ENCODE results near the gene SYP.

SYP gene

DNA sequence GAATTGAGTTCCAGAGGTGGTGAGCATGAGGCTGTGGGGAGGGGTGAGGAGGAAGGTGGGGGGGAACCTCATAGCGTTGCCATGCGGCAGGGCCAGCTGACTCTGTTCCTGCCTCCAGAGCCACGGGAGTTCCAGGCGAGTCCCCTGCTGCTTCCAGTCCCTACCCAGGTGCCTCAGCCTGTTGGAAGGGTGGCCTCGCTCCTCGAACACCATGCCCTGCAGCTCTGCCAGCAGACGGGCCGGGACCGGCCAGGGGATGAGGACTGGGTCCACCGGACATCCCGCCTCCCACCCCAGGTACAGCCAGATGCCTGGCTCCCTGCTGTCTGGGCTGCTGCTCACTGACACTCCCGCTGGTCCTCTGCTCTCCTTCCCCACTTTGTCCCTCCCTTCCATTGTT, 43.2 kb upstream of the SYP start:
- no peak for DNase-seq (ENCODE audit: low spot score)
- TF ChIP-seq, protein P1, sequence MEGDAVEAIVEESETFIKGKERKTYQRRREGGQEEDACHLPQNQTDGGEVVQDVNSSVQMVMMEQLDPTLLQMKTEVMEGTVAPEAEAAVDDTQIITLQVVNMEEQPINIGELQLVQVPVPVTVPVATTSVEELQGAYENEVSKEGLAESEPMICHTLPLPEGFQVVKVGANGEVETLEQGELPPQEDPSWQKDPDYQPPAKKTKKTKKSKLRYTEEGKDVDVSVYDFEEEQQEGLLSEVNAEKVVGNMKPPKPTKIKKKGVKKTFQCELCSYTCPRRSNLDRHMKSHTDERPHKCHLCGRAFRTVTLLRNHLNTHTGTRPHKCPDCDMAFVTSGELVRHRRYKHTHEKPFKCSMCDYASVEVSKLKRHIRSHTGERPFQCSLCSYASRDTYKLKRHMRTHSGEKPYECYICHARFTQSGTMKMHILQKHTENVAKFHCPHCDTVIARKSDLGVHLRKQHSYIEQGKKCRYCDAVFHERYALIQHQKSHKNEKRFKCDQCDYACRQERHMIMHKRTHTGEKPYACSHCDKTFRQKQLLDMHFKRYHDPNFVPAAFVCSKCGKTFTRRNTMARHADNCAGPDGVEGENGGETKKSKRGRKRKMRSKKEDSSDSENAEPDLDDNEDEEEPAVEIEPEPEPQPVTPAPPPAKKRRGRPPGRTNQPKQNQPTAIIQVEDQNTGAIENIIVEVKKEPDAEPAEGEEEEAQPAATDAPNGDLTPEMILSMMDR (IDR thresholded peaks at IDR 0.05; ENCODE audit: extremely low read depth, missing control alignments), result no peak

DNA sequence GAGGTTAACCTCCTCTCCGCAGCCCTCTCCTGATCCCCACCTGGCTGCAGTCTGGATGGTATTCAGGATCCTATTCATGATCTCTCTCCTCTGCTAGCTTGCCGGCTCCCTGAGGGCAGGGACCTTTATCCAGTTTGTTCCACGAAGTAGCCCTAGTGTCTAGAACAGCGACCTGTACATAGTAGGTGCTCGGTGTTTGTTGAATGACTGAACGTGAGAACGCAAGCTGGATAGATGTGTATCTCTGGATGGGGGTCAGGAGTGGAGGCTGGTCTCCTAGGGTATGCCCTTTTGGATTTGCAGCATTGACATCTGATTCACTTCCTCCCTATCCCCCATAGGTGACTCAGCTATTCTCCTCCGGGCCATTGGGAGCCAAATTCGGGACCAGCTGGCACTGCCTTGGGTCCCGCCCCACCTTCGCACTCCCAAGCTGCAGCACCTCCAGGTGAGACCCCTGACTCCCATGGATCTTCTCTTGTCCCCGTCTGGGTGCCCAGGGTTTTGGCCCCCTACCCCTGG, 42.6 kb upstream of the SYP start:
- no peak for DNase-seq (ENCODE audit: low spot score)
- TF ChIP-seq, protein P1 (IDR thresholded peaks at IDR 0.05; ENCODE audit: extremely low read depth, missing control alignments), result no peak

DNA sequence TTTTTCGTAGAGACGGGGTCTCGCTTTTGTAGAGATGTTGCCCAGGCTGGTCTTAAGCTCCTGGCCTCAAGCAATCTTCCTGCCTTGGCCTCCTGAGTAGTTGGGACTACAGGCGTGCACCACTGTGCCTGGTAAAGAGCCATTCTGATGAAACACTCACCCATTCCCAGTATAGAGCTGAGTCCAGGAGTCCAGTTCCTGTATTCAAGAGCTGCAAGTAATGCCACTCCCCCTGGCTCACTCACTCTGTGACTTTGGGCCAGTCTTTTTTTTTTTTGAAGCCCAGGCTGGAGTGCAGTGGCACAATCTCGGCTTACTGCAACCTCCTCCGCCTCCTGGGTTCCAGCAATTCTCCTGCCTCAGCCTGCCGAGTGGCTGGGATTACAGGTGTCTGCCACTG, 38.7 kb upstream of the SYP start:
- DNase-seq (ENCODE audit: low spot score), result no peak
- TF ChIP-seq, protein P1 (IDR thresholded peaks at IDR 0.05; ENCODE audit: extremely low read depth, missing control alignments), result no peak

DNA sequence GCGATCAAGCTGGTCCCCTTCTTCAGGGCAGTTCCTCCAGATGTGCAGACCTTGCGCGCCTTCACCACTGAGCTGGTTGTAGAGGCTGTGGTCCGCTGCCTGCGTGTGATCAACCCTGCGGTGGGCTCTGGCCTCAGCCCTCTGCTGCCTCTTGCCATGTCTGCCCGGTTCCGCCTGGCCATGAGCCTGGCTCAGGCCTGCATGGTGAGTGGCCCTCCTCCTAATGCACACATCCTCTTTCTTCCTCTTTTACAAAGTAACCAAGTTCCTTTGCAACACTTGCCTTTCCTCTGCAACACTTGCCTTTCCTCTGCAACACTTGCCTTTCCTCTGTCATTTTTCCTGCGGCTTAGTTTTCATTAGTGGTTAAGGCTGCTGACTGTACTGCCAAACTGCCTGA, 37.1 kb upstream of the SYP start:
- DNase-seq (ENCODE audit: low spot score), result peak; percentile 22
- TF ChIP-seq, protein P1 (IDR thresholded peaks at IDR 0.05; ENCODE audit: extremely low read depth, missing control alignments), result no peak

DNA sequence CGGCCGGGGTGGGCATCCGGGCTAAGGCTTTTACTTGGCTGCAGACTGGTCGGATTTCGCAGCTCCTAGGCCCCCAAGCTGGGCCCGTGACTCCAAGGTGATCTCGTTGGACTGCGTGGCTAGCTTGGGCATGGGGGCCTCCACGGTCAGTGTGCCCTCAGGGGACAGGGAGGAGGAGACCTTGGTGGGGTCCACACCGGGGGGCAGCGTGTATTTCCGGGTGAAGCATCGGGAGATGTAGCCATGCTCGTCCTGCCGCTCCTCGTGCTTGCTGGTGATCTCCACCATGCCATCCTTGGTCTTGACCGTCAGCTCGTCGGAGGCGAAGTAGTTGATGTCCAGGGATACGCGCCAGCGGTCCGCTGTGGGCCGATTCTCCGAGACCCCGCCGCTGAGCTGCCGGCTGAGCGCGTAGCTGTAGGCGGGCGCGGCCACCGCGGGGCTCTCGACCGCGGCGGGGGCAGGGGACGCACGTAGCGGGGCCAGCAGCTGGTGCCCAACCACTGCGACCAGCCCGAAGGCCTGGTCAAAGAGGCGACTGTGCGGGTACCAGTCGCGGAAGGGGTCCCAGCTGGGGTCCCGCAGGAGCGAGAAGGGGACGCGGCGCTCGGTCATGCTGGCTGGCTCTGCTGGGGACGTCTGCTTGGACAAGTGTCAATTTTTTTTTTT, 34.0 kb upstream of the SYP start:
- TF ChIP-seq, protein P1 (IDR thresholded peaks at IDR 0.05; ENCODE audit: extremely low read depth, missing control alignments), result no peak
- no peak for DNase-seq (ENCODE audit: low spot score)

DNA sequence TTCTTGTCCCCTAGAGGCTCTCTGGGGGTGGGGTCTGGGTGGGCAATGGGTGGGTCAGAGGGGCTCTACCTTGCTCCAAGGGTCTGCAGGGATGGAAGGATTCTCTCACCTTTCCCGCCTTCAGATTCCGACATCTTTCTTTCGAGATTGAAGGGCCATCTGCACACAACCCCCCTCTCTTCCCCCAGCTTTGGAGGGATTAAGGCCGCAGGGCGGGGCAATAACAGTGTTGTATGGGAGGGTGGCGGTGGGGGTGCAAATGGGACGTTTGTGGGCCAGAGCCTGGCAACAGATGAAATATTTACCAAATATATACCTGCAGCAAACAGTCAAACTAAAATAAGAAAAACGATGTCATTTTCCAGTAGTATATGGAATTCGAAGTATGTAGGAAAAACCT, 33.2 kb upstream of the SYP start, which contains the start of gene CACNA1F:
CACNA1F (minus strand) TSS at position 165 of the 400 bp plus-strand sequence; CDS start at position 134, 31 bp downstream.
- DNase-seq (ENCODE audit: low spot score), result no peak
- TF ChIP-seq, protein P1 (IDR thresholded peaks at IDR 0.05; ENCODE audit: extremely low read depth, missing control alignments), result no peak

DNA sequence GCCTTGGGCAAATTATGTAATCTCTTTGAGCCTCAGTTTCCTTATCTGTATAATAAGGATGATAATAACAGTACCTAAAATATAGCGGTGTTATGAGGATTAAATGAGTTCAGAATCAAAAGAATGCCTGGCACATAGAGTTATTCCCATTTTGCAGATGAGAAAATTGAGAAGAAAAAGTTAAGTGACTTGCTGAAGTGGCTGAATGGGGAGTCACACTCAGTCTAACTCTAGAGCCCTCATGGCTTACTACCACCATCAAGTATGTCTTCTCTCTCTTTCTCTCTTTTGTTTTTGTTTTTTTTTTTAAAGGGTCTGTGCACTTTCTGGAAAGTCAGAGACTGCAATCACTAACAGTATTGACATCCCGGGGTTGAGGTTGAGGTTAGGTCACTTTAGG, 32.5 kb upstream of the SYP start:
- TF ChIP-seq, protein P1 (IDR thresholded peaks at IDR 0.05; ENCODE audit: extremely low read depth, missing control alignments), result no peak
- no peak for DNase-seq (ENCODE audit: low spot score)

All from GM20000 (cell line).